Right ventricle myocardium inferior (tissue), 1 donor: ENCODE data around the gene METTL15. TPM values are rescaled to one million over a fixed set of nuclear protein-coding genes. Genes with fewer than 3 reads are reported as not detected.
"Not testable (repeated sequence)": the region's sequence is repeated elsewhere in the genome, so short reads cannot be mapped to it uniquely, and the experiment has no call there.

Experiments
- ATAC-seq: fragments of 200-7000 bp; cut with Tn5 transposase; one replicate; pipeline ENCODE4 v1.9.1; 2020; ENCODE audit warnings: mild to moderate bottlenecking, moderate library complexity
- DNase-seq: peaks from one replicate; pipeline ENCODE4 v3.0.0; 2021; ENCODE audit errors: missing footprints
- intact Hi-C: fragments of 100-400 bp; cut with DNase I; formaldehyde crosslinking; loops from one replicate; pipeline ENCODE4 v1.11.0; 2022
- total RNA-seq: library from RNA; stranded (reverse); fragmentation: NEBNext Ultra II Directional; extraction: Animal tissue kit (Norgen Biotek cat#: 25700); gene quantifications from one replicate; pipeline ENCODE4 v1.2.1, GENCODE V29; 2021
- donor health status: DM: no; HTN: yes; CAD: no; lungs with severe emphysema.

Gene METTL15
- total RNA-seq, 1 donor from 2014 or later = 9.4 TPM

DNA sequence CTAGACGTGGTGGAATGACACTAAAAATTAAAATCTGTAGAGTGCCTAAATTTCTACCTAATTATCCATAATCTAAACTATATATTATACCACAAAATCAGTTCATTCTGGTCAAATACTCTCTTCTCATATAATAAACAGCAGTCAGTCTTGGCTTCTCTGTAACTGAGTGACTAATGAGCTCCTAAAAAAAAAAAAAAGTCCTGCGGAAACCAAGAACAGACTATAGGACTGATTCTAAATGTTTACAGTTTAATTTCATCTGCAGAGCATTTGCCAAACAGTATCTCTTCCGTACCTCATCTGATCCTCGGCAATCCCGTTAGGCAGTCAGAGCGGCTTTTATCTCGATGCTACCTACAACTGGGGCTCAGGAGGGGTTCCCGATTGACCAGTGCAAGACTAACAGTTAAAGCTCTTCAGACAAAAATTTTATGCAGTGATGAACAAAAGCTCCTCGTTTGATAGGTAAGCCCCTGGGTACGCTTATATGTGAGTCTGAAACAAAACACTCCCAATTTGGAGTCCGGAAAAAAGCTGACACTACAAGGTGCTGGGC is 918 bp upstream of the METTL15 start:
- ATAC-seq (no peak), DNase-seq (no peak)
- intact Hi-C loops = no loop called here

DNA sequence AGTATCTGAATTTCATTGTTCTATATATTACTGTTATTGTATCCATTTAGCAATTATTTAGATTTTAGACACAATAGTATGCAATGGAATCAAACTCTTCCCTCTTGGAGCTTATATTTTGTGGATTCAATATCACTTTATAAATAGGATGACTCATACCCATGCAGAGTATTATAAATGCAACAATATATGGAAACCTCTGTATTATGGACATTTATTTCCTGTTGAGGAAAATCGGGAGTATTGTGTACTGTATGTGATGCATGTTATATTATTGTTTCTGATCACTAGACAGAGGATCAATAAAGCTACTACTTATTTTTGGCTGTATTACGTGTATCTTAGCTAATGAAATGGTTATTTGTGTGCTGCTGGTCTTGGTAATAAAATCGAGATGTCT is 770 bp downstream of the METTL15 start:
- ATAC-seq (no peak), DNase-seq (no peak)
- intact Hi-C loops = loop anchor here (2.0 kb wide), 1 partner anchor 408 kb away; the partner anchor contains the start of gene BDNF

DNA sequence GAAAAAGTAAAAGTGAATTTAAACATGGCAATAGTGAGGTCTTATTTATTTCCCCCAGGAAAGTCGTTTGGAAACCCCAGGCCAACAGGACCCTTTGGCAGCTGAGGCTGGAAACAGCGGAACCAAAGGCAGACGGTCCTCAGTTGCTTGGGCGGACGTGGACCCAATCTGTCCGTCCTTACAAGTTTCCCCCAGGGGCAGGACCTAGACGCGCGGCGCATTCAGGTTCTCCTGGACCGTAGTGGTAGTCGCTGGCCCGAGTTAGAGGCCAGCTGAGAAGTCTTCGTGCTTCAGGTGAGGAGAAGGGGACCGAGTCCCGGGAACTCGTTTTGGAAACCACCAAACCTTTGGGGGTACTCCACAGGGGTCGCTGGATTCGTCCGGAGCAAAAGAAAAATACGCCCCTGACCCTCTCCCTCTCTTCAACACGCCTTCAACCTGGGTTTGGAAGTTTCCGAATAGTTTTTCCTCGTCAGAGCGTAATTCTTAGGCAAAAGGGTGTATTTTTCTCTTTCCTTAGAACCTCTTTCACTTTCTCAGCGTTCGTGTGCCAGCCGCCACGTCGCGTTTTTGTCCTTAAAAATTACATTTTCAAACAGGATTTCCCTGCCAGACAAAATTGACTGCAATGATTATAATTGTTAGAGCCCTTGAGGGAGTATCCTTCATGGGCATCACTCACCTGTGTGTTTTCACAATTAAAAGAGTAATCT is 2.1 kb downstream of the METTL15 start:
- intact Hi-C loops = no loop called here
- ATAC-seq (peak; percentile 61), DNase-seq (peak; percentile 82)

DNA sequence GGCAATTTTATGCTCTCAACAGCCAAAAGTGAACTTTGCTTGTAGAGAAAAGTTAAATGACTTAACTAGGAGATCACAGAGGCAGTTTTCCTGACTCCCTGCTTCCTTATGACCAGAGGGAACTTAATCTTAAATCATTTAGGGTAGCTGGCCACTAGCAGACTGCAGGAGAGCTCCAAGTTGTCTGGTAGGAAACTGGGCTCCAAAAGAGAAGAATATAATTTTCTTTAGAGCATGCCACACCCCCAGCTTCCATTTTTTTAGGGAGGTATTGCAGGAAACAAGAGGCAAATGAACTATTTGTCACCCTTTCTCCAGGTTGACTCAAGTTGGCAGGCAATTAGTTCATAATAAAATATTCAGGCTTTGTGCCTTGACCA is 2.6 kb downstream of the METTL15 start:
- no peak for ATAC-seq
- intact Hi-C loops = no loop called here
- DNase-seq = no peak

DNA sequence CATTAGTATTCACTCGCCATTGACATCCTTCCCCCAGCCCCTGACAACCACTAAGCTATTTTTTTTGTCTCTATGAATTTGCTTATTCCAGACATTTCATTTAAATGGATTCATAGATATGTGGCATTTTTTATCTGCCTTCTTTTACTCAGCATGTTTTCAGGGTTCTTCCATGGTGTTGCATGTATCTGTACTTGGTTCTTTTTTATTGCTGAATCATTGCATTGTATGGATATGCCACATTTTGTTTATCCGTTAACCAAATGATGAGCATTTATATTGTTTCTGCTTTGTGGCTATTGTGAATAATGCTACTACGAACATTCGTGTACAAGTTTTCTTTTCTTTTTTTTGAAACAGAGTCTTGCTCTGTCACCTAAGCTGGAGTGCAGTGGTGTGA is 5.9 kb downstream of the METTL15 start:
- DNase-seq = no peak
- intact Hi-C loops = no loop called here
- no peak for ATAC-seq

DNA sequence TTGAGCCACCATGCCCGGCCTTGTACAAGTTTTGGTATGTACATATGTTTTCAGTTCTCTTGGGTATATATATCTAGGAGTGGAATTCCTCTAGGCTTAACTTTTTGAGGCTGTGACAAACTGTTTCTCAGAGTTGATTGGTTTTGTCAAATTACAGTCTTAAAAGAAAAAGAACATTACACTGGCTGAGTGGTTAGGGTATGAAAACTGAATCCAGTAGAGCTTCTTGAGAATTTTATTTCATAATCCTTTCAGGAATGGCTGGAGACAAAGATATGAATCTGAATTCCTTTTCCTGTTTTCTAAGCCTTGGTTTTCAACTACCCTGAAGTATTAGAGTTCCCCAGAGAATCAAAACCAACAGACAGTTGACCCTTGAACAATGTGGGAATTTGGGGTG is 6.5 kb downstream of the METTL15 start:
- intact Hi-C loops = no loop called here
- ATAC-seq = no peak
- no peak for DNase-seq

DNA sequence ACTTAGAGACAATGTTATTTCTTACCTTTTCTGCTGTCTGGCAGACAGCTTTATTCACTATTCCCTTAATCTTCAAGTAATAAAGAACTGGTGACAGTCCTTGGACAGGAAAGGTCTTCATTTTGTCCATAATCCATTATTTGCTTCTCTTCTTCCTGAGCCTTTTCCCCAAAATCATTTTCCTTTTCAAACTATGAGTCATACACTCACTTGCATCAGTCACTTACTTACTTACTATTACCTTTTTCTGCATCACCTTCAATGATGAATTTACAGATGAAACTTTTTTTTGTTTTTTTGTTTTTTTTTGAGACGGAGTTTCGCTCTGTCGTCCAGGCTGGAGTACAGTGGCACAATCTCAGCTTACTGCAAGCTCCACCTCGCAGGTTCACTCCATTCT is 9.5 kb downstream of the METTL15 start:
- intact Hi-C loops = no loop called here

DNA sequence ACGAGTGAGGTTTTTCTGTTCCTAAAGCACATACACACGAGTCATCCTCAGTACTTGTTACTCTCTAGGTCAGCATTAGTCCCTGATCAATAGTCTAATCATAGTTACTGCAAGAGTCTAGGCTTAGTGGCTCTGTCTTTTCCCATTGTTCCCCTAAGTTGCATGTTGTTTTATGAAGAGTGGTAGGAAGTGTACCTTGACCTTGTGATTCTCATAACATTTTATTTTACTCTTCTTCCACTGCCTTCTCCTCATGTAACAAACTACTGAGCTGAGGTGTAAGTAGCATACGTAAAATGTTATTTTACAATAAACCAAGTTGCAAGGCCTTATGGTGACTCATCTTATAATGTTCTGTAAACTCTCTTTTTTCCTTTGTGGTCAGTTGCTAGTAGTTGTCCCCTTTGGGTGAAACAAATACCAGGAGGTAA is 15.0 kb downstream of the METTL15 start:
- ATAC-seq = no peak
- DNase-seq = no peak
- intact Hi-C loops = no loop called here

More for the DNA sequence above, 9.5 kb downstream of the METTL15 start:
- no peak for ATAC-seq
- no peak for DNase-seq

DNA sequence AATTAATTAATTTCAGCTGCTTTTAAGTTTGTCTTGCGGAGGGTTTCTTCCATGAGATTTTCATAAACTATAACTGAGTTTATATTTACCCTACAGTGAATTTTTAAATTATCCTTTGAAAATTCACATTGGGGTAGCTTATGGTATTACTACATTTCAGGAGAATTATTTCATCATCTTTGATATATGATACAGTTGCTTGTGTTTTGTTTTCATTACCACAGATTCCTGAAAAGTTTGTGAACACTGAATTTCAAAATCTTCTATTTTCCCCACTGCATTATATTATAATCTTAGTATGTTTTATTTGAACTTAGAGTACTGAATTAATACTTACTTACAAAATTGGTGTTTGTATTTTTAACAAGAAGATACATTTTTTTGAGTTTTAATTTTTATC is 24.4 kb downstream of the METTL15 start:
- DNase-seq = no peak
- intact Hi-C loops = no loop called here
- no peak for ATAC-seq

DNA sequence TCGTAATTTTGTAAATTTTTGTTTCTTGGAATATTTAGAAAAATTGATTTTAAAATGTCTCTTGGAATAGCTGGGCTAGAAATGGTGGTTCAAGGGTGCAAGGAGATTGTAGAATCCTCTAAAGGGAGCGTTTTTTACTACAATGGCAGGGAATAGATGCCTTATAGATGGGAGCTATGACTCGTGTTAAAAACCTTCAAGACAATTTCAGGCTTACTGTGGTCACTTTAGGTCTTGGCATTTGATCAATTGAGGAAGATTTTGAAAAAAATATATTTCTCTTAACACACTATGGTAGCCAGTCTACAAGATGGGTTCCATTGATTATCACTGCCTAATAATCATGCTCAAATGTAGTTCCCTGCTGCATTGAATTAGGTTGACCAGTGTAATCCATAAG is 25.0 kb downstream of the METTL15 start:
- DNase-seq (no peak), ATAC-seq (no peak)
- intact Hi-C loops = no loop called here

DNA sequence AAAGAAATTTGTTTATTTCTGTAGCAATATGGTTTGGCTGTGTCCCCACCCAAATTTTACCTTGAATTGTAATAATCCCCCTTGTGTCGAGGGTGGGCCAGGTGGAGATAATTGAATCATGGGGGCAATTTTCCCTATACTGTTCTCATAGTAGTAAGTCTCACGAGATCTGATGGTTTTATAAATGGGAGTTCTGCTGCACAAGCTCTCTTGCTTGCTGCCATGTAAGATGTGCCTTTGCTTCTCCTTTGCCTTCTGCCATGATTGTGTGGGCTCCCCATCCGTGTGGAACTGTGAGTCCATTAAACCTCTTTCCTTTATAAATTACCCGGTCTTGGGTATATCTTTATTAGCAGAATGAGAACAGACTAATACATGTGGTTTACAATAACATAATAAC is 28.0 kb downstream of the METTL15 start:
- DNase-seq, intact Hi-C loops, ATAC-seq: not testable (repeated sequence)

DNA sequence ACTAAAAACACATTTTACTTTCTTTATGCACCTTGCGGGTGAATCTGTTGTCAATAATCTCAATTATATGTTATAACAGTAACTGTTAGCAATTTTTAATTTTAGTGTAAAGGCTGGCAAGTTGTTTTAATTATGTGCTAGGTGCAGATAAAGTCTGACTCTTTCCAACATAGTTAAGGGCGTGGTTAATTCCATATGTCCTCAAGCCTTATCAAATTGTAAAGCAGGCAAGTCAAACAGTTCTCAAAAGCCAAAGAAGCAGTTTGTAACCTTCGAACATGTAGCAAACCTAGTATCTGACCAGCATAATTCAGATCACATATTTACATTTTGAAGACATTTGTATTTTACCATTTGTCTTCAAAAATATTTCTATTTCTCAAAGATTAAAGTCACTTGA is 29.2 kb downstream of the METTL15 start:
- intact Hi-C loops = no loop called here
- DNase-seq = no peak
- ATAC-seq = no peak

DNA sequence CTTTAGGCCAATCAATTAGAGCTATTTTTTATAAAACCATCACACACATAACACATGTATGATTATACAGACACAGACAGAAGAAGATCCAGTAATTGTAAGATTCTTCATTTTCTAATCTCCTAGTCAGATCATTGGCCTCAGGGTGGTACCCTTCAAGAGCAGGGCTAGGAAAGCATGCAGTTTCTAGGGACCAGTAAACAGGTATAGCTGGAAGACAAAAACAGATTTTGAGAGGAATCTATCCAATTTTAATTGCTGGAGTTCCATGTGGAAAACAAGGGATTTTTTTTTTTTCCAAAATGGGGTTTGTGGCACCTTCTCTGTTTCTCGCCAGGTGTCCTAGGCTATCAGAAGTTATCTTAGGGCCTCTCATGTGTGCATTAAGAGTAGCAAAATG is 29.6 kb downstream of the METTL15 start:
- intact Hi-C loops = no loop called here
- no peak for DNase-seq
- no peak for ATAC-seq

DNA sequence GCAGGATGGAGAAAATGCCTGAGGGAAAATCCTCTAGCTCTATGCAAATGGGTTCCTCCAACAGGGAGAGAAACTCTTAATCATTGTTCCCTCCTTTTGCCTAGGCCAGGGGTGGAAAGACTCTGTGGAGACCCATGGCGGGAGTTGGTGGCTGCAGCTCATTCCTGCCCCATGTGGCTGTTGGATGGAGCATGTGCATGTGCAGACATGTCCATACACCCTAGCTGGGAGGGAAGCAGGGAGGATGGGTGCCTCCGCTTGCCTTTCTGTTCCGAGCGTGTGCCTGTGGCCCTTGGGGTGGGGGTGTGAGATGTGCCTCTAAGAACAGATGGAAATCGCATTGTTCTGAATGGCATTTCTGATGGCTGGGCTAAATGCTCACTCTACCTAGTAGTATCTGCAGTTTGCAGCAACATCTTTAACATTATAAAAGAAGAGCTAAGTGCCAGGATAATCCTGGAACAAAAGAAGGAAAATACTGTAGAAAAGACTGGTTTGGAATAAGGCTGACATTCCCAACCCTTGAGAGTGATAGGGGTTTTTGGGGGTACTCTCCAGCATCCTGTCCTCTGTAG is 31.7 kb downstream of the METTL15 start:
- DNase-seq (no peak), ATAC-seq (no peak)
- intact Hi-C loops = no loop called here

DNA sequence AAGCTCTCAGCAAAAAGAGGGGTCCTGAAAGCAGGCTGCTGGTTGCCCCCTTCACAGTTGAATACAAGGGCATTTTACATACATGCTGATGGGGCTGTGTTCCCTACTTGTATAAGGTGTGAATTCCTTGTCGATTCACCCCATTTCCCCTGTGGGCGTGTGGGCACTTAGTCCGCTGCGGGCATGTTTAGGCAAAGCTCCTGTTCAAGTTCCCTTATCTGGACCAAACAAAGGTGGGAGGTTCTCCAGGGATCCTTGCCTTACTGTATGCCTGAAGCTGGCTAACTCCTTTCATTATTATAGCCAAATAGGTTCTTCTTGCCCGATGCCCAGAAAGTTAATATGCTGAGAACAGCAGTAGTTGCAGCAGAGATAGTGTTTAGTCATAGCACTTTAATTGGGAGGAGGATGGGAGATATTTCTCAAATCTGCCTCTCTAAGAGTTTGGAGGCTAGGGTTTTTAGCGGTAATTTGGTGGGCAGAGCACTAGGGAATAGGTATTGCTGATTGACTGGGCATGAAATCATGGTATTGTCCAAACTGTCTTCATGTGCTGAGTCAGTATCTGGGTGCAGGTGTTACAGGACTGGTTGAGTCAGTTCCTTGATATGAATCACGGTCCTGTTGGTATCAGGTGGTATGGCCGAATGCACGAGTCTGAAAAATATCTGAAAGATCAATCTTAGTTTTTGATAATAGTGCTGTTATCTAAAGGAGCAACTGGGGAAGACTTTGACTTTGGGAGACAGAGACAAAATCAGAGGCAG is 32.7 kb downstream of the METTL15 start:
- intact Hi-C loops = no loop called here
- DNase-seq (no peak), ATAC-seq (no peak)

DNA sequence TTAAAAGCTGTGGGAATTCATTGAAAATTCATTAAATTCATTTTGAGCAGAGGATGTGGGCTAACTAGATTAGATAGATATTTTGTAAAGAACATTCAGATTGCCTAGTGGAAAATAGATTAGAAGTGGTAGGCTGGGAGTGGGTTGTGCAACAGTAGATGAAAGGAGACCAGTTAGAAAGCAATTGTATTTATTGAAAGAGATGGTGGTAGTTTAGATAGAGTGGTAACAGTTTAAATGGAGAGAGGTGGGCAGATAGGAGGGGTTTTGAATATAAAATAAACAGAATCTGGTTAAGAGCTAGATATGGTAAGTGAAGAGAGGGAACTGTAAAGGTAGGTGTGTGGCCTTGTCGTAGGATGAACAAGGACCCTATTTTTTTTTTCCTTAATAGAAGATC is 34.5 kb downstream of the METTL15 start:
- no peak for DNase-seq
- no peak for ATAC-seq
- intact Hi-C loops = no loop called here

DNA sequence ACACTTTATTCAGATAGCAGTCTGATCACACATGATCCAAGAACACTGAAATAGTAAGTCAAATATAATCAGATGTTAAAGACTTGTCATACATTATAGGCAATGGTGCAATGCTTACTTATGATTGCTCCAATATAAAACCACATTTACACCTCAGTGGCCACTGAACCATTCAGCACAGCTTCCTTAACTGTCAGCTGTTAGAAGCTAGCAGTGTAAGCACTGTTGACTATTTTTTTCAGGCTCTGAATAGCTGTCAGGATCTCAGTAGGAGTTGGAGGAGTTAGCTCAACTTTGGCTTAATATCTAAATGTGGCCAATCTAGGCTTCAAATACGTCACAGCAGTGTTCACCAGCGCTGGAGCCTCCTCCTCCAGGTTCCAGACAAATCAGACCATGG is 36.6 kb downstream of the METTL15 start:
- ATAC-seq (no peak), DNase-seq (no peak)
- intact Hi-C loops = no loop called here

DNA sequence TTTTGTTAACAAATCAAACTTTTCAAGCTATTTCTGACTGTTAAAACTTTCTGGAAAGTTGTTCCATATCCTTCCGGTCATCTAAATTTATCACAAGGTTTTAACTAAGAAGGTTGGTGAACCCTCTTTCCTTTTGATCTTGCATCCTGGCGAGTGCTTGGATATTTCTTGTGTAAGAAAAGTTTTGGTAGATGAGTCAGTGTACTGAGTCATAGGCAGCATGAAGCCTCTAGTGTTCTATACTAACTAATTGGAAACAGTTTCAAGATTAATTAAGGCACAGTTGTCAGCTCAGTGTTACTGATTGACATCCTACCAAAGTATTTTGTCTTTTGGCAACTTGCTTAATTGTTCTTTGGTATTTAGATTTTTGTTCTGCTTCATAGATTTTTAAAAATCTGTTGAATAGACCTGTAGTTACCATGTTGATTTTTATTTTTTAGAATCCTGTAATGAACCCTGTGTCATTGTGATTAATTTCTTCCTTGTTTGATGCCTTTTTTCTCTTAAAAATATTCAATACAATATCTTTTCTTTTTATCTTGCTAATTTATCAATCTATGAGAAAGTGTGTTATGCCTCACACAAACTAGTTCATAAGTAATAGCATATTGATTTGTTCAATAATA is 38.0 kb downstream of the METTL15 start:
- intact Hi-C loops = no loop called here
- ATAC-seq = no peak
- no peak for DNase-seq

DNA sequence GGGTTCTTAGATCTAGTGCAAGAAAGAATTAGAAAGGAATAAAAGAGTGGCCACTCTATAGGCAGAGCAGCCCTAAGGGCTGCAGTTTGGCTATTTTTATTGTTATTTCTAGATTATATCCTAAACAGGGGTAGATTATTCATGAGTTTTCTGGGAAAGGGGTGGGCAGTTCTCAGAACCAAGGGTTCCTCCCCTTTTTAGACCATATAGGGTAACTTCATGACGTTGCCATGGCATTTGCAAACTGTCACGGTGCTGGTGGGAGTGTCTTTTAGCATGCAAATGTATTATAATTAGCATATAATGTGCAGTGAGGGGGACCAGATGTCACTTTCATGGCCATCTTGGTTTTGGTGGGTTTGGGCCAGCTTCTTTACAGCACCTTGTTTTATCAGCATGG is 44.6 kb downstream of the METTL15 start:
- no peak for DNase-seq
- ATAC-seq = no peak
- intact Hi-C loops = no loop called here
